VCaP (cell line): ENCODE data around the gene SLC6A16.
"Not testable (repeated sequence)": the region's sequence is repeated elsewhere in the genome, so short reads cannot be mapped to it uniquely, and the experiment has no call there.

ENCODE experiments used
- H3K27ac ChIP-seq: fragments of 450-650 bp; 2 replicates; pipeline ENCODE4 v1.5.1; 2017
- TF ChIP-seq, protein P1 (sequence below): fragments of 450-650 bp; conservative IDR thresholded peaks from 2 replicates; pipeline ENCODE4 v1.5.1; 2017; ENCODE audit warnings: mild to moderate bottlenecking, moderate library complexity

SLC6A16 gene

GRCh38 chr19:49306734-49307133 lies 18.3 kb downstream of the SLC6A16 start:
- TF ChIP-seq, protein P1, sequence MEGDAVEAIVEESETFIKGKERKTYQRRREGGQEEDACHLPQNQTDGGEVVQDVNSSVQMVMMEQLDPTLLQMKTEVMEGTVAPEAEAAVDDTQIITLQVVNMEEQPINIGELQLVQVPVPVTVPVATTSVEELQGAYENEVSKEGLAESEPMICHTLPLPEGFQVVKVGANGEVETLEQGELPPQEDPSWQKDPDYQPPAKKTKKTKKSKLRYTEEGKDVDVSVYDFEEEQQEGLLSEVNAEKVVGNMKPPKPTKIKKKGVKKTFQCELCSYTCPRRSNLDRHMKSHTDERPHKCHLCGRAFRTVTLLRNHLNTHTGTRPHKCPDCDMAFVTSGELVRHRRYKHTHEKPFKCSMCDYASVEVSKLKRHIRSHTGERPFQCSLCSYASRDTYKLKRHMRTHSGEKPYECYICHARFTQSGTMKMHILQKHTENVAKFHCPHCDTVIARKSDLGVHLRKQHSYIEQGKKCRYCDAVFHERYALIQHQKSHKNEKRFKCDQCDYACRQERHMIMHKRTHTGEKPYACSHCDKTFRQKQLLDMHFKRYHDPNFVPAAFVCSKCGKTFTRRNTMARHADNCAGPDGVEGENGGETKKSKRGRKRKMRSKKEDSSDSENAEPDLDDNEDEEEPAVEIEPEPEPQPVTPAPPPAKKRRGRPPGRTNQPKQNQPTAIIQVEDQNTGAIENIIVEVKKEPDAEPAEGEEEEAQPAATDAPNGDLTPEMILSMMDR: peak; percentile 26
- not testable (repeated sequence) for H3K27ac ChIP-seq

DNA sequence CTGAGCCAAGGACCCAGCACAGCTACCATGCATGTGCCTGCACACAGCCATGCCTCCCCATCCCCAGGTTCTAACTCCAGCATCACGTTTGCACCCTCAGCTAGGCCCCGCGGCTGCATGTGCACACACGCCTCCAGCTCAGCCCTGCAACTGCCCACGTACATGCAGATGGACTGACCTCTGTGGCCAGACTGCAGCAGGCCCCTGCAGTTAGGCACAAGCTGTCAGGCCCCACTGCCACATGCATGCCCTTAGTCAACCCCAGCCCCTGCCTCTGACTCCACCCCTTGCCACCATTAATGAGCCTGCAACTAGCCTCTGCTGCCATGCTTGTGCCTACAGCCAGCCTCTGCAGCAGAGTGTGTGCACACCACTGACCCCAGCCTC lies 23.1 kb downstream of the SLC6A16 start:
- H3K27ac ChIP-seq: no peak overlapping the region
- TF ChIP-seq, protein P1: no peak

DNA sequence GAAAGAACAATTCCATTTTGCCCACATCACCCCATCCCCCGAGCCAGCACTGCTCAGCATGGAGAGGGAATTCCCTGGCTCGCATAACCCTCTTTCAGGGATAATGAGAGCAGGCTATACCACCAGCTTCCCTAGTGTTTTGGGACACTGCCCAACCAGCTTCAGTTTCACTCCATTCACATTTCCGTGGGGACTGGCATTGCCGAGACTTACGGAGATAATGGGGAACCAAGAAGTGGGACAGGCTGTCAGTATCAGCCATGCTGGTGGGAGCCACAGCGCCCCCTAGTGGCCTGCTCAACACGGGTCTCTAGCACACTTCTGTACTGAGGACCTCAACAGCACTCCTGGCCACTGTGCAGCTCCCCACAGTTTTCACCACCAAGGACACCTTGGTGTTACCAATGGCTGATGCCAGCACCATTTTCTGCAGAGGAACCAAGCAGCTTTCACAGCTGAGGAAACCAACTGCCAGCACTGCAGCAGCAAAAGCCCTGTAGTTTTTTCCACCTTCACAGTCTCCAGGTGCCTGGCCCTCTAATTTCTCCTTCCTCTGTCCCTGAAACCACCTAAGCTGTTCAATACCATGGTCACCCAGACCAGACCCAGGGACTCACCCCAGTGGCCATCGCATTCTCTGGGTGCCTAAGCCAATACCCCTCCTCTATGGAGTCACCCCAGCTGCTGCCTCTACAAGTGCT lies 23.7 kb downstream of the SLC6A16 start:
- H3K27ac ChIP-seq: no peak overlapping the region
- TF ChIP-seq, protein P1: peak; percentile 79

GRCh38 chr19:49298653-49299052 lies 26.3 kb downstream of the SLC6A16 start:
- not testable (repeated sequence) for H3K27ac ChIP-seq

- TF ChIP-seq, protein P1: no peak
- H3K27ac ChIP-seq: no peak overlapping the region
Observed at GRCh38 chr19:49297403-49297802, 27.6 kb downstream of the SLC6A16 start.

DNA sequence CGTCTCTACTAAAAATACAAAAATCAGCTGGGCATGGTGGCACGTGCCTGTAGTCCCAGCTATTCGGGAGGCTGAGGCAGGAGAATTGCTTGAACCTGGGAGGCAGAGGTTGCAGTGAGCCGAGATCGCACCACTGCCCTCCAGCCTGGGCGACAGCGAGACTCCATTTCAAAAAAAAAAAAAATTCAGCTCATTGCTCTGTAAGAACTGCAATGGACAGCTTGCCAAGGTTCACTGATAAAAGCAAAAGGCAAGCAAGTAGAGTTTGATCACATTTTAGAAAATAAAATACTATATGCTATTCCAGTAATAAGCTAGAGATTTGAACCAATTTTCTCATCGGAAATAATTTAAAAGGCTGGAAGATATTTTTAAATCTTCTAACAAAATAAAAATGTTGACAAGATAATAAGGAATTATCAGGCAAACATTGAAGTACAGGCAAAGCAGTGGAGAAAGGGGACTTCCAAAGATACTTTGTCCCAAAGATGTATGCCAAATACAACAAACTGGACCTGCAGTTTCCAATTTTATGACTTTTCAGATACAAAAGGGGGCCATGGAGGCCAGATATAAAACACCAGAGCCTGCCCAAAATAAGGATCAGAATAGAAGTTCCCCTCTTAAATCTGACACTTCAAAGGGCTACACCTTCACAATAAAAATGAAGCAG lies 29.6 kb downstream of the SLC6A16 start:
- TF ChIP-seq, protein P1: no peak
- H3K27ac ChIP-seq: no peak overlapping the region

DNA sequence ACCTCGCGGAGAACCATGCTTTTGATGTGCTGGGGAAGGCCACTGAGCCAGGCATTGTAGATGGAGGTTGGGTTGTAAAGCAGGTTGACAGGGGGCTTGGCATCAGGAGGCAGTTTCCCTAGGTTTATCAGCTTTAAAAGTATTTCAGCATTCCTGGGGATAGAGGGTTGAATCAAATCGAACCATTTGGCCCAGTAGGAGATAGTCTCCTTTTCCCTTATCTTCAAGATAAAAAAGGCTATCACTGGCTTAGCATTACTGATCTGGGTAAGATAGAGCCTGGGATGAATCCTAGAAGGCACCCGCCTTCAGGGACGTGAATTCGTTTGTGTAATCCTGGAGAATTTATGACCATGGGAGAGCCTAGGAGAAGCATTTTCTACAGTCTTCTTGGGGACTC lies 30.6 kb downstream of the SLC6A16 start:
- no peak overlapping the region for H3K27ac ChIP-seq
- TF ChIP-seq, protein P1: no peak

- H3K27ac ChIP-seq: no peak overlapping the region
- TF ChIP-seq, protein P1: no peak
Observed at GRCh38 chr19:49290517-49290916, 34.5 kb downstream of the SLC6A16 start.

DNA sequence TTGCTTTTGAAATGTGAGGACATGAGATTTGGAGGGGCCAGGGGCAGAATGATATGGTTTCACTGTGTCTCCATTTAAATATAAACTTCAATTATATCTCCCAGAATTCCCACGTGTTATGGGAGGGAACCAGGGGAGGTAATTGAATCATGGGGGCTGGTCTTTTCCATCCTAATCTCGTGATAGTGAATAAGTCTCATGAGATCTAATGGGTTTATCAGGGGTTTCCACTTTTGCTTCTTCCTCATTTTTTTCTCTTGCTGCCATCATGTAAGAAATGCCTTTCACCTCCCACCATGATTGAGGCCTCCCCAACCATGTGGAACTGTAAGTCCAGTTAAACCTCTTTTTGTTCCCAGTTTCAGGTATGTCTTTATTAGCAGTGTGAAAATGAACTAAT lies 35.7 kb downstream of the SLC6A16 start:
- H3K27ac ChIP-seq: not testable (repeated sequence)

DNA sequence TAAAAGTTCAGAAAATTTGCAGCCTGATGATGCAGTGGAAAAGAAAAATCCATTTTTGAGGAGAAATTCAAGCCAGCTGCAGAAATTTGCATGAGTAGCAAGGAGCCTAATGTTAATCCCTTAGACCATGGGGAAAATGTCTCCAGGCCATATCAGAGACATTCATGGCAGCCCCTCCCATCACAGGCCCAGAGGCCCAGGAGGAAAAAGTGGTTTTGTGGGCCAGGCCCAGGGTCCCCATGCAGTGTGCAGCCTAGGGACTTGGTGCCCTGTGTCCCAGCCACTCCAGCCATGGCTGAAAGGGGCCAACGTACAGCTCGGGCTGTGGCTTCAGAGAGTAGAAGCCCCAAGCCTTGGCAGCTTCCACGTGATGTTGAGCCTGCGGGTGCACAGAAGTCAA lies 36.8 kb downstream of the SLC6A16 start:
- H3K27ac ChIP-seq: not testable (repeated sequence)
